ENCODE results near the gene TRIO. TPM values are rescaled to one million over a fixed set of nuclear protein-coding genes. Genes with fewer than 3 reads are reported as not detected.

TRIO gene
- total and polyA plus RNA-seq, 7 donors, result 18.5 to 77.5 (median 35.0) TPM

- H3K9me3 ChIP-seq, result no peaks in the 10 kb centered on the region
- H3K27ac ChIP-seq, result no peak overlapping the region
- intact Hi-C loops (cut with DNase I), result no loop called here
- H3K4me1 ChIP-seq, result peaks cover 71% of the 10 kb centered on the region
- ATAC-seq, result no peak
- WGBS, 3 donors, result 41 to 43% (median 42%) methylated on average over 4 of the region's 4 CpGs
- H3K27me3 ChIP-seq (ENCODE audit: insufficient read depth in 3 of 3, low read length in 2 of 3), result no peaks in the 10 kb centered on the region
- TF ChIP-seq CTCF (IDR thresholded peaks at IDR 0.05), result no peak
- no peak for DNase-seq
- no peaks in the 10 kb centered on the region for H3K36me3 ChIP-seq (ENCODE audit: insufficient read depth in 1 of 2, low read depth in 1 of 2)
- no peak overlapping the region for H3K4me3 ChIP-seq
Observed at GRCh38 chr5:14212838-14213237, 69.7 kb downstream of the TRIO start.

- intact Hi-C loops (cut with DNase I), result no loop called here
- H3K36me3 ChIP-seq (ENCODE audit: insufficient read depth in 1 of 2, low read depth in 1 of 2), result no peaks in the 10 kb centered on the region
- H3K4me1 ChIP-seq, result peaks cover 70% of the 10 kb centered on the region
- ATAC-seq (no peak), DNase-seq (no peak)
- no peaks in the 10 kb centered on the region for H3K27me3 ChIP-seq (ENCODE audit: insufficient read depth in 3 of 3, low read length in 2 of 3)
- TF ChIP-seq CTCF (IDR thresholded peaks at IDR 0.05), result no peak
- WGBS, 3 donors, result 85 to 98% (median 90%) methylated on average over 1 of the region's 1 CpG
- H3K9me3 ChIP-seq, result no peaks in the 10 kb centered on the region
- no peak overlapping the region for H3K4me3 ChIP-seq
- no peak overlapping the region for H3K27ac ChIP-seq
Observed at GRCh38 chr5:14213253-14213652, 70.1 kb downstream of the TRIO start.

- no peak overlapping the region for H3K4me3 ChIP-seq
- H3K4me1 ChIP-seq, result peaks cover 71% of the 10 kb centered on the region
- DNase-seq (no peak), ATAC-seq (no peak)
- no peaks in the 10 kb centered on the region for H3K9me3 ChIP-seq
- 82 to 91% (median 84%) methylated on average over 6 of the region's 6 CpGs for WGBS, 3 donors
- intact Hi-C loops (cut with DNase I), result no loop called here
- no peaks in the 10 kb centered on the region for H3K27me3 ChIP-seq (ENCODE audit: insufficient read depth in 3 of 3, low read length in 2 of 3)
- H3K36me3 ChIP-seq (ENCODE audit: insufficient read depth in 1 of 2, low read depth in 1 of 2), result no peaks in the 10 kb centered on the region
- no peak overlapping the region for H3K27ac ChIP-seq
- TF ChIP-seq CTCF (IDR thresholded peaks at IDR 0.05), result no peak
Observed at GRCh38 chr5:14213813-14214585, 70.9 kb downstream of the TRIO start.

GRCh38 chr5:14215901-14216300, 72.8 kb downstream of the TRIO start:
- no peaks in the 10 kb centered on the region for H3K27me3 ChIP-seq (ENCODE audit: insufficient read depth in 3 of 3, low read length in 2 of 3)
- no peaks in the 10 kb centered on the region for H3K9me3 ChIP-seq
- no peak overlapping the region for H3K27ac ChIP-seq
- 90 to 91% (median 91%) methylated on average over 6 of the region's 6 CpGs for WGBS, 3 donors
- H3K4me1 ChIP-seq, result peaks cover 82% of the 10 kb centered on the region
- no peak overlapping the region for H3K4me3 ChIP-seq
- no peaks in the 10 kb centered on the region for H3K36me3 ChIP-seq (ENCODE audit: insufficient read depth in 1 of 2, low read depth in 1 of 2)
- ATAC-seq (no peak), DNase-seq (no peak)
- intact Hi-C loops (cut with DNase I), result no loop called here
- no peak for TF ChIP-seq CTCF (IDR thresholded peaks at IDR 0.05)

- Histone ChIP-seq H3K36me3 (ENCODE audit: insufficient read depth in 1 of 2, low read depth in 1 of 2) (no peaks in the 10 kb centered on the region), H3K27ac (peak overlapping the region; percentile 73), H3K27me3 (ENCODE audit: insufficient read depth in 3 of 3, low read length in 2 of 3) (no peaks in the 10 kb centered on the region), H3K4me1 (peaks cover 83% of the 10 kb centered on the region), H3K4me3 (no peak overlapping the region), H3K9me3 (no peaks in the 10 kb centered on the region)
- intact Hi-C loops (cut with DNase I), result no loop called here
- ATAC-seq (no peak), DNase-seq (no peak)
- 74 to 92% (median 77%) methylated on average over 2 of the region's 2 CpGs for WGBS, 3 donors
- TF ChIP-seq CTCF (IDR thresholded peaks at IDR 0.05), result no peak
Observed at GRCh38 chr5:14216372-14216771, 73.2 kb downstream of the TRIO start.

All from psoas muscle (tissue), 8 donors.